Vagina (tissue), 2 donors: ENCODE results near the gene GTF2H2.
"Not testable (repeated sequence)": the region's sequence is repeated elsewhere in the genome, so short reads cannot be mapped to it uniquely, and the experiment has no call there.

Experiments
- CTCF ChIP-seq, 3 experiments: fragments of 450-650 bp in 2 of 3; fragments of 200-600 bp in 1 of 3; sonication (generic) in 1 of 3; IDR thresholded peaks; one replicate each; pipeline ENCODE4 v1.5.1; 2017 to 2019; ENCODE audit warnings: antibody characterized with exemption in 3 of 3, mild to moderate bottlenecking in 2 of 3, moderate library complexity in 2 of 3
- POLR2AphosphoS5 ChIP-seq, 2 donors: sonication (generic); formaldehyde crosslinking; IDR thresholded peaks; one replicate each; pipeline ENCODE4 v1.9.0; 2017; ENCODE audit warnings: antibody characterized with exemption in 2 of 2, mild to moderate bottlenecking in 2 of 2, low read depth in 1 of 2; ENCODE audit not compliant: insufficient read depth in 1 of 2

- TF ChIP-seq CTCF (IDR thresholded peaks at IDR 0.05); POLR2AphosphoS5 (IDR thresholded peaks at IDR 0.05; ENCODE audit: insufficient read depth in 1 of 2, low read depth in 1 of 2): not testable (repeated sequence)
These were observed 49.0 kb downstream of the GTF2H2 start for GRCh38 chr5:71018376-71019005.
